Hematopoietic multipotent progenitor cell treated with erythropoietin and hydrocortisone succinate and interleukin-3 and kit ligand, for 6 days (in vitro differentiated cells): ENCODE results near the gene EVI2A.
"Not testable (repeated sequence)": the region's sequence is repeated elsewhere in the genome, so short reads cannot be mapped to it uniquely, and the experiment has no call there.

Experiments used
- DNase-seq: peaks from one replicate; pipeline ENCODE4 v3.0.0-alpha.2; 2015

EVI2A gene

DNA sequence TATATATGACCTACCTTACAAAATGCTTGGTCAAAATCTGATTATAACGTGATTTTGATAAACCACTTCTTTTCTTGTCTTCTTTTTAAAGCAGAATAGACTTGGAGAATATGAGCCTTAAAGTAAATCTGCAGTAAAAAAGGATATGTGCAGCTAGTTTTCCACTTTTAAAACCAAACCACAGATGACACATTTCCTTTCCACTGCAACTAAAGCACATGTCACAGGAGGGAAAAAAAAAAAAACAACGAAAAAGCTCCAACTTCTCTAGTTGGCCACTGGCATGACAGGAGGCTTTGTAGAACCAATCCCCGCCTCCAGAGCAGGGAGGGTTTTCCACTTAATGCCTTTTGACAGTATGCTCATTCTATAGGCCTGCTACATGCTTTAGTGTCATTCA lies at the start of gene EVI2A:
Gene EVI2A, minus strand, starts transcription at position 142 of the 400 bp plus-strand sequence. CDS start 2,609 bp downstream, outside the sequence.
- DNase-seq, result peak; percentile 85

- no peak for DNase-seq
Observed at GRCh38 chr17:31369266-31369665, 47.8 kb upstream of the EVI2A start.

DNA sequence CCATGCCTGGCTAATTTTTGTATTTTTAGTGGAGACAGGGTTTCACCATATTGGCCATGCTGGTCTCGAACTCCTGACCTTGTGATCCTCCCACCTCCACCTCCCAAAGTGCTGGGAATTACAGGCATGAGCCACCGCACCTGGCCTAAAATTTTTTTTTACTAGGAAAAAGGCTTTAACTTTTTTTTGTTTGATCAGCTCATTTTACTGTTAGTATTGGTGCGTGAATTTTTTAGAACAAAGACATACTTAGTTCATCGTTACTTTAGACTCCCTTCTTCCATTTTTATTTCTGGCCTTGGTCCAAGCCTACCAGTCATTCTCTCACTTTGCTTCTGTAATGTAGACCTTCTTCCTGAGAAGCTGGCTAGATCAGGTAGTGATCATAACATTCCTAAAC lies 44.7 kb upstream of the EVI2A start:
- no peak for DNase-seq

- DNase-seq, result no peak
Observed at GRCh38 chr17:31364012-31364411, 42.6 kb upstream of the EVI2A start.

GRCh38 chr17:31357839-31358394 lies 36.5 kb upstream of the EVI2A start:
- no peak for DNase-seq

DNA sequence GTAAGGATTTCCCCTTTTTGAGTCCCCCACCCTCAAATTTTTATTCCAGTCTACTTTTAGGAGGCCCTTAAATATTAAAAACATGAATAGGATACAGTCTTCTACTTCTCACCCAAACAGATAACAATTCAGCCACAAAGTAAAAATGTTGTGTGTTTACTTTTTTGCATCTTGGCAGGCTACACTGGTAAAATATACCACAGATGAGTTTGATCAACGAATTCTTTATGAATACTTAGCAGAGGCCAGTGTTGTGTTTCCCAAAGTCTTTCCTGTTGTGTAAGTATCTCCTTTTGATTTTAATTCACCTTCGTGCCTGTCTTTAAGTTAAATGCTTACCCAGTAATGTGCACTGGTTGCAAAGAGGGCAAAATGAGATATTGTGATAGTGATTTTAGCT lies 35.7 kb upstream of the EVI2A start:
- no peak for DNase-seq

- DNase-seq, result no peak
Observed at GRCh38 chr17:31355935-31356334, 34.5 kb upstream of the EVI2A start.

GRCh38 chr17:31349454-31349853 lies 28.0 kb upstream of the EVI2A start:
- DNase-seq, result no peak

- DNase-seq, result not testable (repeated sequence)
Observed at GRCh38 chr17:31345191-31345747, 23.8 kb upstream of the EVI2A start.

DNA sequence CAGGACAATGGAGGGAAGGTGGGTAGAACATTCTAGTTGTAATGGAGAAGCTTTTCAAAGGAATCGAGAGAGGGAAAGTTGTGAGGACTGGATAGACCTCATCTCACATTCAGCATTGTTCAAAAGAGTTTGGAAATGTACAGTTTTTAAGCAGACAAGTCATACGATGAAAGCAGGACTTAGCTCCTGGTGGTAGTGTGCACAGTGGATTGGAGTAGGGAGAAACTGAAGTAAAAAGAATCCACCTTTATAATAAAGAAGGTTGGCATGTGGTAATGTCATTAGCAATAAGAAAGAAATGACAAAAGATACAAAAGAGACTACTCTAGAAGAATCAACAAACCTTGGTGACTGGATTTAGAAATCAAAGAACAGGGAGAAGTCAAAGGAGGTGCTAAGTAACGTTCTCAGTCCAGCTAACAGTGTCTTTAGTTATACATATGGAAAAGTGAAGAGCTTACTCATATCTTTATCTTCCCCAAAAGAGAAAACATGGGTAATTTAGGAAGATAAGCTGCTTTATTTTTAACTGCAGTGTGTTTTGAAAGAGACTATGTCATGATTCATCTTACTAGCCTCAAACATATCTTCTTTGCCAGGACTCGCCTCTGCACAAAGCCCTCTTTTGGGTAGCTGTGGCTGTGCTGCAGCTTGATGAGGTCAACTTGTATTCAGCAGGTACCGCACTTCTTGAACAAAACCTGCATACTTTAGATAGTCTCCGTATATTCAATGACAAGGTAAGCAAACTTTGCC lies 18.7 kb upstream of the EVI2A start:
- DNase-seq, result peak; percentile 65

GRCh38 chr17:31329221-31329620 lies 7.8 kb upstream of the EVI2A start:
- DNase-seq, result no peak

DNA sequence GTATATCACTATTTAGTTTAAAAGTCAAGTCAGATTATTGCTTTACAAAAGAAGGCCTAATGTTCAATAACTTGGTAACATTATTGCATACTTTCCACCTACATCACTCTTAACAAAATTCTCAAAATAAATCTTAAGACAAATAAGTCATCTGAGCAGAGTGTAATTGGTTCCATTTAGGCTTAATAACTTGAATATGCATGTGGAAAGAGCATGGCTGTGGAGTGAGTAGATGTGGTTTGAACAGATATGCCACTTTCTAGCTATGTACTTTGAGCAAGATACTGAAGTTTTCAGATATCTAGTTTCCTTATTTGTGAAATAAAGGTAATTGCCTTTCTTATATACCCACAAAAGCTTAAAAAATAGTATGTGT lies 6.7 kb upstream of the EVI2A start:
- no peak for DNase-seq

DNA sequence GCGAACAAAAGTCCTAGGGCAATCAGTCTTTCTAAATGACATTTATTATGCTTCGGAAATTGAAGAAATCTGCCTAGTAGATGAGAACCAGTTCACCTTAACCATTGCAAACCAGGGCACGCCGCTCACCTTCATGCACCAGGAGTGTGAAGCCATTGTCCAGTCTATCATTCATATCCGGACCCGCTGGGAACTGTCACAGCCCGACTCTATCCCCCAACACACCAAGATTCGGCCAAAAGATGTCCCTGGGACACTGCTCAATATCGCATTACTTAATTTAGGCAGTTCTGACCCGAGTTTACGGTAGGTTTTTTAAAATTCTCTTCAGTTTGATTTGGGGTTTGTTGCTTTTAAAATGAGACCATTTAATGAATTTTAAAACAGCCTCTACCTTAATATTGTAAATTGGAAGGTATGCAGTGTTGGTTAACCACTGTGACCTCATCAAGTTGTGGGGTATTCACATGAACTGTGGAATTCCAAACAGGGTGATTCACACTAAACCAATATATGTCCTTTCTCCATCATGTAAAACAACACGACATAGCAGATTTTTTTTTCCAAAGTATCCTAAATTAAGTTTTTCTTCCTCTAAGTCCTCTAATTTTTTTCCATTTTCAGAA lies 6.2 kb upstream of the EVI2A start:
- no peak for DNase-seq

- no peak for DNase-seq
Observed at GRCh38 chr17:31323551-31323950, 2.1 kb upstream of the EVI2A start.

GRCh38 chr17:31321966-31322365 lies 544 bp upstream of the EVI2A start:
- DNase-seq, result no peak

DNA sequence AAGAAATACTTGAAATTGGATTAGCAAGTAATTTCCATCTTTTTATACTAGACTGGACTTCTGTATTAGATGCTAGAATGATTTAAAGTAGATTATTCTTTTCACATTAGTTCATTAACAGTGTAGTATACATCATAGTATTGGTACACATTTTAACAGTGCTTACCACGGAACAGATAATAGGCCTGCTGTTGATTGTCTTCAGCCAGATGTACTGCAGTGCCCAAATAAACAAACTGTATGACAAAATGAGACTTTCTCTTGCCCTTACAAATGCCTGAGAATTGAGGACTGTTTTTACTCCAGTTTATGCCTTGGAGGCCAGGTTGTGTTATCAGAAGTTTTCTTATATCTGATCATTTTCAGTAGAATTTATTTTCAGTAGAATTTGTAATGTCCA lies 631 bp downstream of the EVI2A start:
- peak; percentile 29 for DNase-seq

DNA sequence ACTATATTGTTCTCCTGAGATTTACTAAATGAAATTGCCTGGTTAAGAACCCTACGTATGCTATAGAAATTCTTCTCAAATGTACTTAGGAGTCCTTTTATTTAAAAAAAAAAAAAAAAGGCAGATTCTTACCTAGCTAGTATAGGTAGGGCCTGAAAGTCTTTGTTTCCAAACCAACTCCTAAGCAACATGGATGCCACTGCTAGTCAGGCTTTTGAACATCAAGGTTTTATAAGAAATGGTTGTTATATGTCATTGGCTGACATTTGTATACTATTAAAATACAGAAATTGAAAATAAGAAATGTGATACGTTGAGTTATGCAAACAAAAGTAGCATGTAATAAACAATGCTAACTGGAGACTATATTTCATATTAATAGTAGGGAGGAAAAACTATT lies 1.2 kb downstream of the EVI2A start:
- DNase-seq, result no peak

DNA sequence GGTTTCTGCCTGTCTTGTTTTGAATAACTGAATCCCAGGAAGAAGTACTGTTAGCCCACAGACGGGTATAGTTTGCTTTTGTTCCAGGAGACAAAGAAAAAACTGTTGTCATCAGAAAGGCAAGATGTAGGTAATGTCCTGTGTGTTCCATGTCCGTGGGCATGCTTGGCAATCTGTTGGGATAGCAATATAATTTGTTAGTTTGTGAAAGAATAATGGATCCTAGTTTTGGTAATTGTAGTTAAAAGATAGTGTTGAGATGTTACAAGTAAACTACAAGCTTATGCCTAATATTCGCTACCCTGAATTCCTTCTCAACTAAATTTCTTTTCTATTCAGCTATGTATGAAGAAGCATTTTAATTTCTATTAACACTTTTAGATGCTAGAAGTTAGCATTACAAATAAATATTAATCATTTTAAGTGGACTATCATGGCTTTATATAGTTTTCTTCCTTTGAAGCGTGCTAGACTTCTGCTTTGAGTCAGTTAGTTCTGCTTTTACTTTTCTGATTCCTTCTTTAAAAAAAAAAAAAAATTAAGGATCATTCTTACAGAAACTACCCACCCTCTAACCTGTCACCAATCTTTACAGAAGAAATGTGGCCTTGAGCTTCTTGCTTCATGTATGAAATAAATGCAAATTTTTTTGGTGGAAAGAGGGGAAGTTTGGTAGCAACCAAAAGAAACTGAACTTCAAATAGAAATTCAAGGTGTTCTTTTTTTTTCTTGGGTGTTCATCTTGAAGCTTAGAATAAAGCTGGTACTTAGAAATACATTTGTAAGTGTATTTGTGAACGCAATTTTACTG lies 2.4 kb downstream of the EVI2A start:
- peak; percentile 33 for DNase-seq

- peak; percentile 65 for DNase-seq
Observed at GRCh38 chr17:31318298-31318801, 3.1 kb downstream of the EVI2A start.

GRCh38 chr17:31314782-31315100 lies 6.7 kb downstream of the EVI2A start:
- no peak for DNase-seq

DNA sequence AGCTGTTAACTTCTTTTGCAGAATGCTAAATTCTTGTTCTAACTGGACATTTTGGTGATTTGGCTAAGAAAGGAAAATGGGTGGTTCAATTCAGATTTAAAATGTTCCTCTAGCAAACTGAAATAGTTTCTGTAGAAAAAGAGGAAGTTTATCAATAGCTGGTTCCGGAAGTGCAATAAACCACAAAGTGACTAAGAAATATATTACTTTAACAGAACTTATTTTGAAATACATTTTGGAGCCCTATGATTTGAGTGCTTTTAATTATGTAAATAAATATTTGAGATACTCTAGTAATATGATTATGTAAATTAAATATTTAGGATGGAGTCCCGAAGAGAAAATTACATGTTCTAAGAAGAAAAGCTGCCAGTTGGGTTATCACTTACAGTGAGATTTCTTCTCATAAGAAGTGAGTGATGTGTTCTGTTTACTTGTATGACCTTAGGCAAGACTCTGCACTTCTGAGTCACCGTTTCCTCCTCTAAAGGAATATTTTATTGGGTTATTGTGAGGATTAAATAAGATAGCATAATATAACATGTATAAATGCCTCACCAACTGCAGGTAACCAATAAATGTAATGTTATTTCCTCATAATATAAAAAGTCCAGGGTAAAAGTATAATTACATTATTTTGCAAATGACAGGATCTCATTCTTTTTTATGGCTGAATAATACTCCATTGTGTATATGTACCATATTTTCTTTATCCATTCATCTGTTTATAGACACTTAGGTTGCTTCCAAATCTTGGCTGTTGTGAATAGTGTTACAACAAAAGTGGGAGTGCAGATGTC lies 7.2 kb downstream of the EVI2A start, which contains the start of gene EVI2B:
Gene EVI2B, minus strand, starts transcription at position 73 of the 800 bp plus-strand sequence. CDS start 8,445 bp downstream, outside the sequence.
- DNase-seq, result peak; percentile 85

- DNase-seq, result not testable (repeated sequence)
Observed at GRCh38 chr17:31312223-31312622, 9.2 kb downstream of the EVI2A start.
